Epithelial cell of proximal tubule (primary cell): ENCODE results near the gene PIGV. TPM values are rescaled to one million over a fixed set of nuclear protein-coding genes. Genes with fewer than 3 reads are reported as not detected.
A peak's percentile ranks its signal among the peaks of the same experiment; 100 is the strongest.

Experiments used
- DNase-seq: peaks from one replicate; pipeline ENCODE4 v3.0.0-alpha.2; 2011; ENCODE audit warnings: low read depth
- H3K4me3 ChIP-seq: 2 replicates; pipeline ENCODE4 v1.5.1; 2011; ENCODE audit warnings: low read depth, mild to moderate bottlenecking, low read length
- CTCF ChIP-seq: conservative IDR thresholded peaks from 2 replicates; pipeline ENCODE4 v1.5.1; 2012; ENCODE audit warnings: low read depth, mild to moderate bottlenecking, low read length
- total RNA-seq: library from RNA; depleted of rRNA; stranded (reverse); fragments of >200 nt; gene quantifications from 2 replicates; pipeline ENCODE4 v1.2.3, GENCODE V29; 2015

PIGV gene
- total RNA-seq, 1 donor from 2014 or later = 12.6 TPM

- no peak for DNase-seq
- no peak overlapping the region for H3K4me3 ChIP-seq
- no peak for TF ChIP-seq CTCF
These were observed 29.4 kb upstream of the PIGV start for GRCh38 chr1:26758358-26758757.

- TF ChIP-seq CTCF = no peak
- no peak overlapping the region for H3K4me3 ChIP-seq
- no peak for DNase-seq
These were observed 28.2 kb upstream of the PIGV start for GRCh38 chr1:26759531-26759930.

DNA sequence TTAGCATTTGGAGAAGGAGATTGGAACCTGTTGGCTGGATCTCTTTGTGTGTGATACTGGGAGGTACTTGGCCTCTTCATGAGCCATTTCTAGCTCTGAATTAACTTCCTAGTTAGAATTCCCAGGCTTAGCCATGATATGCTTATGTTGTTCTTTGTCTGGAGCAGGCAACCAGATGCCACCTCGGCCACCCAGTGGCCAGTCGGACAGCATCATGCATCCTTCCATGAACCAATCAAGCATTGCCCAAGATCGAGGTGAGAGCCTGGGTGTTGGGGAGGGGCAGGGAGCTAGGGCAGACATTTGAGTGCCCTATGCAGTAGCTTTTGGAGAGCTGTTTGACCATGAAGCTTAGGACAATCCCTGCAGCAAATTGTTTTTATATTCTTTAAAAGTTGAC is 26.5 kb upstream of the PIGV start:
- no peak for DNase-seq
- H3K4me3 ChIP-seq = no peak overlapping the region
- TF ChIP-seq CTCF = peak; percentile 36

GRCh38 chr1:26767714-26768113 is 20.0 kb upstream of the PIGV start:
- no peak overlapping the region for H3K4me3 ChIP-seq
- no peak for DNase-seq
- no peak for TF ChIP-seq CTCF

DNA sequence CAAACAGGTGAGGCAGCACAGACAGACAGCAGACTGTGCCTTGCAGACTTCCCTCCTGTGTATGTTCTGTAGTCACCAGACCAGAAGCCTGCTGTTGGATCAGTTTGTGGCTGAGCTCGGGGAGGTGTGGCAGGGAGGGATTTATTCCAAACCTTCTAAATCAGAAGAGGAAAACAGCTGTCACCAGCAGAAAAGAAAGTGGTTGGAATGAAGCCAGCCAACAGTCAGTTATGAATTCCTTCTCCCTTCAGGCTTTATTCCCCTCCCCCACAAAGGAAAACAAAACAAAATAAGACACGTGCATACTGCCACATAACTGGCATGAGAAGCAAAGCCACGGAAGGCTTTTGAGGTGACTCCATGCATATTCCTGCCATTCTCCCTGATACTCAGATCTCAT is 19.0 kb upstream of the PIGV start:
- no peak for TF ChIP-seq CTCF
- H3K4me3 ChIP-seq = no peak overlapping the region
- DNase-seq = no peak

DNA sequence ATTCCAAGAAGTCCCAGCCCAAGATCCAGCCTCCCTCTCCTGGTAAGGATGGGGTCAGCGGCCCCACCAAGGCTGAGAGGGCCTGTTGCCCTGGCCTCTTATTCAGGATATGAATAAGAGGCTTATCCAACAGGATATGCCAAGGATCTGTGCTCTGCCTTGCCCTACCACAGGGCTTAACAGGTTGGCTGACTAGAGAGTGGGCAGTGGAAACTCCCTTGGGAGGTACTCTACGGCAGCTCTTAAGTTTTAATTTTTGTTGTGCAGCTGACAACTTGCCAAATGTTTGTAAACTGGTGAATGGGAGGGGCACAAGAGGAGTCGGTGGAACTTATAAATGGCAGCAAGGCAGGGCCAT is 16.5 kb upstream of the PIGV start:
- no peak for TF ChIP-seq CTCF
- DNase-seq = no peak
- no peak overlapping the region for H3K4me3 ChIP-seq

GRCh38 chr1:26771643-26772321 is 16.0 kb upstream of the PIGV start:
- no peak overlapping the region for H3K4me3 ChIP-seq
- peak; percentile 92 for DNase-seq
- no peak for TF ChIP-seq CTCF
